Measurements from ENCODE around the gene ALPL.
A peak's percentile ranks its signal among the peaks of the same experiment; 100 is the strongest.
"Not testable (repeated sequence)": the region's sequence is repeated elsewhere in the genome, so short reads cannot be mapped to it uniquely, and the experiment has no call there.

Gene ALPL

DNA sequence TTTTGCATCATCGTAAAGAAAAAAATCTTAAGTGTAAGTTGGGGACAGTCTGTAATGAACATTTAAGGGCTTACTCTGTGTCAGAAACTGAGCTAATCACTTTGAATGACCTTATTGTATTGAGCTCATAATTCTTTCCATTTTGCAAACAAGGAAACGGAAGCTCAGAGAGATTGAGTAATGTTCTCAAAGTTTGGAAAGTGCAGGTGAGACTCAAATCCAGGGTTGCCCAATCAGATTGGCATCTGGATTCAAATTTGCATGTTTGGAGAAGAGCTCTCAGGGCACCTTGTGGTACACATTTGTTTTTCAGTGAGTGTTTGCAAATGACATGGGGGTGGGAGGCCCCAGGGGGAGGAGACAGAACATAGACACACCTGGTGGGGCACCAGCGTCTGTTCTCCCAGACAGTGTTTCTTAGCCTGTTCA lies 8.0 kb downstream of the ALPL start:
- FAIRE-seq (peak; percentile 48), DNase-seq (ENCODE audit: insufficient read length, low spot score) (no peak)
- no peak for TF ChIP-seq POLR2A (IDR thresholded peaks at IDR 0.05; ENCODE audit: low read depth, low read length)
- no peak for TF ChIP-seq TAF1 (IDR thresholded peaks at IDR 0.05; ENCODE audit: low read depth, low read length)
- TF ChIP-seq PAX5 (IDR thresholded peaks at IDR 0.05; ENCODE audit: insufficient read depth, low read length, severe bottlenecking): no peak

DNA sequence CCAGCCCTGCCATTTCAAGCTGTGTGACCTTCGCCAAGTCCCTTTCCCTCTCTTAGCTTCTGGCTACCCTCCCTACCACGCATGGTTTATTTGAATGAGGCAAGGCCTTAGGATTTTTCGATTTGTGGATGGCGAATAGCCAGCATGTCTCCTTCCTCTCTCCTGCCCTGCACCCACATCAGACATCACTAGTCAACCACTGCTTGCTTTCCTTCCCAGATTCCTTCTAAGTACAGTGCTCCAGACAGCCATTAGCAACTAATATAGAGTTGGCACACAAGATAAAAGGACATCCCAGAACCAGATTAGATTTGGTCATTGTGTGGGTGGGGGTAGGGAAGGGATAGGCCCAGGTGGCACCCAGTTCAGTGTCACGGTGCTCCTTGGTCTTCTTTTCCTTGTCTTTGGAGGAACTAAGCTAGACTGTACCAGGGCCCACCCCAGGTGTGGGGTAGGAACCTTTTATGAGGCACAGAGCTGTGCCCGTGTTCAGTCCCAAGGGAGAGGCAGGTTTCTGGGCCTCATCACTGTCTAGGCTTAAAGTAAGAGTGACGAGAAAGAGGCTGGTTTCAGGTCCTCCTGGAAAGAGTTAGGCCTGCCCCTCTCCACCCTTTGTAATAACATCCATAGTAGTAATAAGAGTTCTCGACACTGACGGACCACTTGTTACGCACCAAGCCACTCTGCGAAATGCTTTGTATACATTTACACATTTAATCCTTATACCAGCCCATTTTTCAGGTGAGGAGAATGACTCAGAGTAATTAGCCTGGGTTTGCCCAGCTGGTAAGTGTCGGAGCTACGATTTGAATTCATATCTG lies 8.6 kb downstream of the ALPL start:
- DNase-seq (ENCODE audit: insufficient read length, low spot score) (no peak), FAIRE-seq (no peak)
- TF ChIP-seq POU2F2 (IDR thresholded peaks at IDR 0.05; ENCODE audit: low read depth, low read length): no peak
- no peak for TF ChIP-seq POLR2A (IDR thresholded peaks at IDR 0.05; ENCODE audit: low read depth, low read length)
- TF ChIP-seq PAX5 (IDR thresholded peaks at IDR 0.05; ENCODE audit: insufficient read depth, low read length, severe bottlenecking): no peak
- TF ChIP-seq POLR2AphosphoS5 (IDR thresholded peaks at IDR 0.05; ENCODE audit: low read depth, low read length): no peak
- no peak for TF ChIP-seq TAF1 (IDR thresholded peaks at IDR 0.05; ENCODE audit: low read depth, low read length)
- TF ChIP-seq SPI1 (IDR thresholded peaks at IDR 0.05; ENCODE audit: low read depth, low read length): no peak

DNA sequence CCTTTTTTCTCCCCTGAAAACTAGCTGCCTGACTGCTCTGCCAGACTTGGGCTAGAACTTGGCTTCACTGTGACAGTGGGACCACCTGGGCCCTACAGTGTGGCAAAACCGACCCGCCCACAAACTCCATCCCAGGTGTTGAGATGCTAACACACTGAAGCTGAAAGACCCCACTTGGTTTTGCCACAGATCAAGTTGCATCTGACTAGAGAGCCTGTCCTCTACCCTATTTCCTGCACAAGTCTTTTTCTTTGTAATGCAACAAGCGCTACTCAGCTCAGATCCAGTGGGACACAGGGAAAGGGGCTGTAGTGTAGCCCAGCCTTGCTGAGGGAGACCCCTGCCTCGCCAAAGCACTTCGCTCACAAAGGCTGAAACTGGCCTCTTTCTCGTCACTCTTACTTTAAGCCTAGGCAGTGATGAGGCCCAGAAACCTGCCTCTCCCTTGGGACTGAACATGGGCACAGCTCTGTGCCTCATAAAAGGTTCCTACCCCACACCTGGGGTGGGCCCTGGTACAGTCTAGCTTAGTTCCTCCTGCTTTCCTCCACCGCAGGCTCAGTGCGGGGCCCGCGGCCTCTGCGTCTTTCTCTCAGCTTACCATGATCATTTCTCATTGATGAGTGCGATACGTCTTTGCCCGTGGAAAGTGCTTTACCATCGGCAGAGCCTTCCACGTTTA lies 9.7 kb downstream of the ALPL start:
- FAIRE-seq (no peak), DNase-seq (ENCODE audit: insufficient read length, low spot score) (no peak)
- no peak for TF ChIP-seq POLR2AphosphoS5 (IDR thresholded peaks at IDR 0.05; ENCODE audit: low read depth, low read length)

DNA sequence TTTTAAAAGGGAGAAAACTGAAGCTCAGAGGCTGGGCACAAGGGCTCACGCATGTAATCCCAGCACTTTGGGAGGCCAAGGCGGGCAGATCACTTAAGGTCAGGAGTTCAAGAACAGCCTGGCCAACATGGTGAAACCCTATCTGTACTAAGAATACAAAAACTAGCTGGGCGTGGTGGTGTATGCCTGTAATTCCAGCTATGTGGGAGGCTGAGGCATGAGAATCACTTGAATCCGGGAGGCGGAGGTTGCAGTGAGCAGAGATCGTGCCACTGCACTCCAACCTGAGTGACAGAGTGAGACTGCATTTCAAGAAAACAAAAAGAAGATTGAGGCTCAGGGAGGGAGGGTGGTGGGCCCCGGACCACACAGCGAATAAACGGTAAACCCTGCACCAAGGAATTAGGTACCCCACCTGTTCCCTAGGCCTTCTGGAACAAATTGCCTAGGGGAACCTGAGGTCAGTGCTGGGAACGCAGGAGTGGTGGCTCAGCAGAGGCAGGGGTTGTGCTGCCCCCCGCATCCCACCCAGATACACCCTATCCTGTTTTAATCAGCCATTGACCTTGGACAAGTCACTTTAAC lies 10.4 kb downstream of the ALPL start:
- FAIRE-seq; DNase-seq (ENCODE audit: insufficient read length, low spot score): not testable (repeated sequence)

DNA sequence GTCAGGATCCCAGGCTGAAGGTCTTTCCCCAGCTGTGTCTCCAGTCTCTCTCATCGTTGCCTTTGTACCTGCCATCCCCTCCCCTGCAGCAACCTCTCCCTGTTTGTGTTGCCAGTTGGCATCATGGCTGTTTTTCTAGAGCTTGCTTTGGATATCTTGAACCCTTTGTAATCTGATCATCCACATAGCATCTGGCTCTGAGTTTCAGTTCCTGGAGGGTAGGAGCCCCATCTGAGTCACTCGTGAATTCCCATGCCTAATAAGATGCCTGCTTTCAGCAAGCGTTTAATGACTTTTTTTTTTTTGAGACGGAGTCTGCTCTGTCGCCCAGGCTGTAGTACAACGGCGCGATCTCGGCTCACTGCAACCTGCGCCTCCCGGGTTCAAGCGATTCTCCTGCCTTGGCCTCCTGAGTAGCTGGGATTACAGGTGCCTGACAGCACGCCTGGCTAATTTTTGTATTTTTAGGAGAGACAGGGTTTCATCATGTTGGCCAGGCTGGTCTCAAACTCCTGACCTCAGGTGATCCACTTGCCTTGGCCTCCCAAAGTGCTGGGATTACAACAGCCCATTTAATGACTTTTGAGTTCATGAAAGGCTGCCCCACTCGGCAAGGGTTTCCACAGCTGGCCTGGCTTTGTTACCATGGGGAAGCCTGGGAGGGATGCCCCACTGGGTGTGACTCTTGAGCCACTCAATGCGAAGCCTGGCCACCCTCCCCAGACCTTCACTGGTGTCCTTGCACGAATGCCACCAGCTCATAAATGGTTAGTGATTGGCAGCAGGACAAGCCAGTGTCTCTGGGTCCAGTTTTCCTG lies 11.9 kb downstream of the ALPL start:
- no peak for FAIRE-seq

DNA sequence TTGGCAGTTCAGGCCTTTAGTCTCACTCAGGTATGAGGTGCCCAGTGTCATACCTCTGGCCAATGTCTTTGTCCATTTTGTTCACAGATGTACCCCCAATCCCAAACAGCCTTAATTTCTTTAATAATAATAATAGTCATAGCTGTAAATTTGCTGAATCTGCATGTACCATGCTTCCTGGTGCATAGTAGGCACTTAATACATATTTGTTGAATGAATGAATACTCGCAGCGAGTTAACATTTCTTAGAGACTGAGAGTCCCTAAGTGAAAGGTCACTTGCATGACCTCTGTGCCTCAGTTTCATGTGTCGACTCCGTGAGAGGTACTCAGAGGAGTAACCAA lies 12.5 kb downstream of the ALPL start:
- no peak for DNase-seq (ENCODE audit: insufficient read length, low spot score)
- no peak for FAIRE-seq
- no peak for TF ChIP-seq POLR2A (IDR thresholded peaks at IDR 0.05; ENCODE audit: low read depth, low read length)
- no peak for TF ChIP-seq POLR2AphosphoS5 (IDR thresholded peaks at IDR 0.05; ENCODE audit: low read depth, low read length)
- TF ChIP-seq PAX5 (IDR thresholded peaks at IDR 0.05; ENCODE audit: insufficient read depth, low read length, severe bottlenecking): no peak
- TF ChIP-seq TAF1 (IDR thresholded peaks at IDR 0.05; ENCODE audit: low read depth, low read length): no peak
- TF ChIP-seq SPI1 (IDR thresholded peaks at IDR 0.05; ENCODE audit: low read depth, low read length): no peak
- TF ChIP-seq POU2F2 (IDR thresholded peaks at IDR 0.05; ENCODE audit: low read depth, low read length): no peak

More for the DNA sequence above, 11.9 kb downstream of the ALPL start:
- DNase-seq (ENCODE audit: insufficient read length, low spot score): no peak
- TF ChIP-seq POU2F2 (IDR thresholded peaks at IDR 0.05; ENCODE audit: low read depth, low read length) (no peak), SPI1 (IDR thresholded peaks at IDR 0.05; ENCODE audit: low read depth, low read length) (peak; percentile 71), POLR2AphosphoS5 (IDR thresholded peaks at IDR 0.05; ENCODE audit: low read depth, low read length) (no peak), PAX5 (IDR thresholded peaks at IDR 0.05; ENCODE audit: insufficient read depth, low read length, severe bottlenecking) (no peak)

DNA sequence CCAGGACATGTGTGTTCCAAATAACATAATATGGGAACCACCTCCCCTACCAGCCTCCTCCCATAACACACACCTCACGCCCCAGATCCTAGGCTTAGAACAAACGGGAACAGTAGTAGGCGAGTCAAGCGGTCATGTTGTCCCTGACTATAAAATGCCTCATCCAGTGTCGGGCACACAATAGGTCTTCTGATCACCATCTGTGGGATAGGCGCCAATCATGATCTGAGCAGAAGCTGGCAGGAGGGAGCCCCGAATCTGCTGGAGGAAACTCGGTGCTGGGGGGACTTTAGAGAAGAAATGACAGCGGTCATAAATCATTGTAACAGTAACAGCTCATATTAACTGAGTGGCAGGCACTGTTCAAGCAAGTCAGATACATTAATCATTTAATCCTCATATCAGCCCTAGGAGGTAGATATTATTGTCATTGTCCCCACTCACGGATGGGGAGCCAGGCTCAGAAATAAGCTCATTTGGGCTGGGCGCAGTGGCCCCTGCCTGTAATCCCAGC lies 13.4 kb downstream of the ALPL start:
- no peak for FAIRE-seq
- DNase-seq (ENCODE audit: insufficient read length, low spot score): no peak
- TF ChIP-seq POLR2AphosphoS5 (IDR thresholded peaks at IDR 0.05; ENCODE audit: low read depth, low read length) (no peak), POLR2A (IDR thresholded peaks at IDR 0.05; ENCODE audit: low read depth, low read length) (no peak), SPI1 (IDR thresholded peaks at IDR 0.05; ENCODE audit: low read depth, low read length) (no peak), POU2F2 (IDR thresholded peaks at IDR 0.05; ENCODE audit: low read depth, low read length) (no peak), PAX5 (IDR thresholded peaks at IDR 0.05; ENCODE audit: insufficient read depth, low read length, severe bottlenecking) (no peak), TAF1 (IDR thresholded peaks at IDR 0.05; ENCODE audit: low read depth, low read length) (no peak)

DNA sequence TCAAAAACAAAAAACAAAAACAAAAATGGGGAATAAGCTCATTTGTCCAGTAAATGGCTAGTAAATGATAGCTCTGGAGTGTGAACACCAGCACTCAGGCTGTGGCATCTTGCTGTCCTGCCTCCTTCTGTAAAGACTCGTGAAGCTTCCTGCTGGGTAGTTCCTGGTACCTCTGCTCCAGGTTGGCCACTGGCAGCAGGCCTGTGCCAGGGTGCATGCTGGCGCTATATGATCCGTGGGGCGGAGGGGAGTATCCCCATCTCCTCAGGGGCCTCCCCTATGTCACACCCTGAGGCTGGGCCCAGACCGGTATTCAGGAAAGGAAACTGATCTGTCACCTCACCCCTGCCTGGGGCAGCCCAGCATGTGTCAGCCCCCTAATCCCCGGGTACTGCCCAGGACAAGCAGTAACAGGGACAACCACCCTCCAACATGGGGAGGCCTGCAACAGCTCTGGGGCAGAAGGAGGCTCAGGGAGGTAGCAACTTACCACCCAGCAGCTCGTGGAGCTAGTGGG lies 14.1 kb downstream of the ALPL start:
- TF ChIP-seq PAX5 (IDR thresholded peaks at IDR 0.05; ENCODE audit: insufficient read depth, low read length, severe bottlenecking) (no peak), SPI1 (IDR thresholded peaks at IDR 0.05; ENCODE audit: low read depth, low read length) (no peak), POLR2A (IDR thresholded peaks at IDR 0.05; ENCODE audit: low read depth, low read length) (no peak), POLR2AphosphoS5 (IDR thresholded peaks at IDR 0.05; ENCODE audit: low read depth, low read length) (no peak), TAF1 (IDR thresholded peaks at IDR 0.05; ENCODE audit: low read depth, low read length) (no peak), POU2F2 (IDR thresholded peaks at IDR 0.05; ENCODE audit: low read depth, low read length) (no peak)
- no peak for DNase-seq (ENCODE audit: insufficient read length, low spot score)
- FAIRE-seq: no peak

DNA sequence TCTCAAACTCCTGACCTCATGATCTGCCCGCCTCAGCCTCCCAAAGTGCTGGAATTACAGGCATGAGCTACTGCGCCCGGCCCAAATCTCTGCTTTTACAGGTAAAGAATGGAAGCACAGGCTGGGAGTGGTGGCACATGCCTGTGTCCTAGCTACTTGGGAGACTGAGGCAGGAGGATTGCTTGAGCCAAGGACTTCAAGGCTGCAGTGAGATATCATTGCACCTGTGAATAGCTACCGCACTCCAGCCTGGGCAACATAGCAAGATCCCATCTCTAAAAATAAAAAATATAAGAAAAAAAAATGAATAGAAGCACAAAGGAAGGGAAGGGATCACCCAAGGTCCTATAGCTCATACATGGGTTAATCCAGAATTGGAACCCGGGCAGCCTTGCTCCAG lies 15.0 kb downstream of the ALPL start:
- TF ChIP-seq POLR2AphosphoS5 (IDR thresholded peaks at IDR 0.05; ENCODE audit: low read depth, low read length) (no peak), TAF1 (IDR thresholded peaks at IDR 0.05; ENCODE audit: low read depth, low read length) (no peak), PAX5 (IDR thresholded peaks at IDR 0.05; ENCODE audit: insufficient read depth, low read length, severe bottlenecking) (no peak), POLR2A (IDR thresholded peaks at IDR 0.05; ENCODE audit: low read depth, low read length) (no peak), POU2F2 (IDR thresholded peaks at IDR 0.05; ENCODE audit: low read depth, low read length) (no peak), SPI1 (IDR thresholded peaks at IDR 0.05; ENCODE audit: low read depth, low read length) (no peak)
- FAIRE-seq: no peak
- no peak for DNase-seq (ENCODE audit: insufficient read length, low spot score)
